OCI-LY3 (cell line): ENCODE data around the gene STIM2.

Experiments used
- CTCF ChIP-seq: fragments of 200-600, 300-600 bp; sonication (generic); IDR thresholded peaks from 2 replicates; pipeline ENCODE4 v1.5.1; 2014; ENCODE audit warnings: antibody characterized with exemption, low read length, low read depth
- EZH2phosphoT487 ChIP-seq: fragments of 200-600 bp; shearing (Covaris generic); IDR thresholded peaks from 2 replicates; pipeline ENCODE4 v1.6.1; 2018; ENCODE audit warnings: antibody characterized with exemption, mixed run types, low read depth

- no peak for TF ChIP-seq CTCF
- TF ChIP-seq EZH2phosphoT487 = no peak
Measured at GRCh38 chr4:26822546-26822945, 38.1 kb upstream of the STIM2 start.
